ENCODE results near the gene BRICD5.

BRICD5 gene

GRCh38 chr16:2179107-2179501 is 31.6 kb downstream of the BRICD5 start:
- no peak for DNase-seq

- peak; percentile 31 to 45 for DNase-seq
These were observed 32.1 kb downstream of the BRICD5 start for GRCh38 chr16:2178321-2179106.

- DNase-seq: no peak
These were observed 33.1 kb downstream of the BRICD5 start for GRCh38 chr16:2177561-2177960.

- DNase-seq: no peak
These were observed 33.6 kb downstream of the BRICD5 start for GRCh38 chr16:2177101-2177500.

GRCh38 chr16:2176047-2176446 is 34.6 kb downstream of the BRICD5 start:
- DNase-seq: no peak

- DNase-seq: no peak
These were observed 35.2 kb downstream of the BRICD5 start for GRCh38 chr16:2175454-2175853.

GRCh38 chr16:2174396-2175131 is 36.1 kb downstream of the BRICD5 start:
- DNase-seq: no peak

- no peak for DNase-seq
These were observed 36.7 kb downstream of the BRICD5 start for GRCh38 chr16:2173916-2174315.

GRCh38 chr16:2173366-2173765 is 37.3 kb downstream of the BRICD5 start:
- no peak for DNase-seq

- no peak for DNase-seq
These were observed 37.9 kb downstream of the BRICD5 start for GRCh38 chr16:2172688-2173335.

- DNase-seq: no peak
These were observed 39.0 kb downstream of the BRICD5 start for GRCh38 chr16:2171601-2172178.

GRCh38 chr16:2170587-2171435 is 39.9 kb downstream of the BRICD5 start:
- no peak for DNase-seq

- no peak for DNase-seq
These were observed 40.6 kb downstream of the BRICD5 start for GRCh38 chr16:2170080-2170479.

- no peak for DNase-seq
These were observed 43.5 kb downstream of the BRICD5 start for GRCh38 chr16:2167068-2167638.

GRCh38 chr16:2166263-2167067 is 44.2 kb downstream of the BRICD5 start:
- DNase-seq: no peak

GRCh38 chr16:2165861-2166260 is 44.8 kb downstream of the BRICD5 start:
- DNase-seq: no peak

GRCh38 chr16:2163211-2163881 is 47.3 kb downstream of the BRICD5 start:
- no peak for DNase-seq

- DNase-seq: no peak
These were observed 48.0 kb downstream of the BRICD5 start for GRCh38 chr16:2162676-2163118.

GRCh38 chr16:2161911-2162310 is 48.8 kb downstream of the BRICD5 start:
- no peak for DNase-seq

- no peak for DNase-seq
These were observed 49.6 kb downstream of the BRICD5 start for GRCh38 chr16:2160915-2161551.

Measured in stimulated activated CD4-positive, alpha-beta T cell treated with anti-CD3 and anti-CD28 coated beads, Interleukin-2, amount 100 ng/mL, for 24 hours (primary cell).